A549 (cell line): Measurements from ENCODE around the gene LDLRAD4.

Experiments
- BHLHE40 ChIP-seq: IDR thresholded peaks from 2 replicates; pipeline ENCODE4 v1.6.1; 2012; ENCODE audit warnings: low read depth, low read length, inconsistent platforms
- EP300 ChIP-seq, 2 experiments: fragments of >200 bp; sonication (Bioruptor Twin); formaldehyde crosslinking; IDR thresholded peaks; 2 replicates in 1 of 2; 3 replicates in 1 of 2; pipeline ENCODE4 v1.6.1; 2016 to 2017
- GATA3 ChIP-seq: IDR thresholded peaks from 2 replicates; pipeline ENCODE4 v1.6.1; 2012; ENCODE audit warnings: borderline replicate concordance
- MAX ChIP-seq: IDR thresholded peaks from 2 replicates; pipeline ENCODE4 v1.6.1; 2012
- TF ChIP-seq, protein P1 (sequence below): fragments of >200 bp; sonication (Bioruptor Twin); formaldehyde crosslinking; IDR thresholded peaks from 3 replicates; pipeline ENCODE4 v1.5.1; 2016
- TF ChIP-seq, protein P2 (sequence below): IDR thresholded peaks from 2 replicates; pipeline ENCODE4 v1.6.1; 2012

DNA sequence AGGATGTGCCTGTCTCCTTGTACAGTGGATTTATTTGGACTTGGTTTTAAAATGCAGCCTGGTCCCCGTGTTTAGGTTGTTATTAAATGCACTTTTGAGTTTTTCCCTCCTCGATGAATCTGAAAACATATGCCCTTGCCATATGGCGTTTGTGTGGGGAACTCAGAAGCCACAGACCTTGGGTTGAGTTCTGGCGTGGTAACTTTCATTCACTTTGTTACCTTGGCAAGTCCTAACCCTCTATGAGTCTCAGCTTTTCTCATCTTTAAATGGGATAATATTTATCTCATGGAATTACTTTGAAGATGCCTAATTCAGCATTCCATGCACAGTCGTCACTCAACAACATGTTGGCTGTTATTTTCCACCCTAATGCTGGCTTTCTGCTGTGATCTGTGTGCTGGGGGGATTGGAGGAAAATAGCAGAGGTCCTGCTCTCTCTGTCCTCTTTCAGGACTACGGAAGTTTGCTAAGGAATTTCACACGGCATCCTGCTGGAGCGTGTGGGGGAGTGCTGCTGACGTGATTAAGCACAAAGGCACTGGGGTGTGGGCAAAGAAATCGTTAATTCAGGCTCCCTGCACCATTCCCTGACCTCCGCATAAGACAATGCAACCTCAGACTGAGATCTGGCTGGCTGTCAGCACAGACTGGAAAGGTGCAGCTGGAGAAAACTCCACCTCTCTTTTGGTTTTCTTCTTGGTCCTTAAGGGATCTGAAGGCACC, 61.7 kb downstream of the LDLRAD4 start:
- TF ChIP-seq MAX (no peak), BHLHE40 (no peak), GATA3 (no peak), EP300 (IDR thresholded peaks at IDR 0.05) (no peak)
- TF ChIP-seq, protein P1, sequence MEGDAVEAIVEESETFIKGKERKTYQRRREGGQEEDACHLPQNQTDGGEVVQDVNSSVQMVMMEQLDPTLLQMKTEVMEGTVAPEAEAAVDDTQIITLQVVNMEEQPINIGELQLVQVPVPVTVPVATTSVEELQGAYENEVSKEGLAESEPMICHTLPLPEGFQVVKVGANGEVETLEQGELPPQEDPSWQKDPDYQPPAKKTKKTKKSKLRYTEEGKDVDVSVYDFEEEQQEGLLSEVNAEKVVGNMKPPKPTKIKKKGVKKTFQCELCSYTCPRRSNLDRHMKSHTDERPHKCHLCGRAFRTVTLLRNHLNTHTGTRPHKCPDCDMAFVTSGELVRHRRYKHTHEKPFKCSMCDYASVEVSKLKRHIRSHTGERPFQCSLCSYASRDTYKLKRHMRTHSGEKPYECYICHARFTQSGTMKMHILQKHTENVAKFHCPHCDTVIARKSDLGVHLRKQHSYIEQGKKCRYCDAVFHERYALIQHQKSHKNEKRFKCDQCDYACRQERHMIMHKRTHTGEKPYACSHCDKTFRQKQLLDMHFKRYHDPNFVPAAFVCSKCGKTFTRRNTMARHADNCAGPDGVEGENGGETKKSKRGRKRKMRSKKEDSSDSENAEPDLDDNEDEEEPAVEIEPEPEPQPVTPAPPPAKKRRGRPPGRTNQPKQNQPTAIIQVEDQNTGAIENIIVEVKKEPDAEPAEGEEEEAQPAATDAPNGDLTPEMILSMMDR = no peak
- TF ChIP-seq, protein P2, sequence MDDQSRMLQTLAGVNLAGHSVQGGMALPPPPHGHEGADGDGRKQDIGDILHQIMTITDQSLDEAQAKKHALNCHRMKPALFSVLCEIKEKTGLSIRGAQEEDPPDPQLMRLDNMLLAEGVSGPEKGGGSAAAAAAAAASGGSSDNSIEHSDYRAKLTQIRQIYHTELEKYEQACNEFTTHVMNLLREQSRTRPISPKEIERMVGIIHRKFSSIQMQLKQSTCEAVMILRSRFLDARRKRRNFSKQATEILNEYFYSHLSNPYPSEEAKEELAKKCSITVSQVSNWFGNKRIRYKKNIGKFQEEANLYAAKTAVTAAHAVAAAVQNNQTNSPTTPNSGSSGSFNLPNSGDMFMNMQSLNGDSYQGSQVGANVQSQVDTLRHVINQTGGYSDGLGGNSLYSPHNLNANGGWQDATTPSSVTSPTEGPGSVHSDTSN = no peak
